GM19324 (cell line): Measurements from ENCODE around the gene NCAPG2.

Experiments
- ATAC-seq: cut with Tn5 transposase; IDR thresholded peaks from one replicate; pipeline ENCODE4 v1.9.1; 2021; ENCODE audit warnings: mild to moderate bottlenecking, moderate library complexity; ENCODE audit not compliant: unreplicated experiment, low FRiP score

NCAPG2 gene

GRCh38 chr7:158735935-158736334 lies 31.3 kb upstream of the NCAPG2 start:
- no peak for ATAC-seq

GRCh38 chr7:158734861-158735260 lies 30.3 kb upstream of the NCAPG2 start:
- ATAC-seq: no peak

DNA sequence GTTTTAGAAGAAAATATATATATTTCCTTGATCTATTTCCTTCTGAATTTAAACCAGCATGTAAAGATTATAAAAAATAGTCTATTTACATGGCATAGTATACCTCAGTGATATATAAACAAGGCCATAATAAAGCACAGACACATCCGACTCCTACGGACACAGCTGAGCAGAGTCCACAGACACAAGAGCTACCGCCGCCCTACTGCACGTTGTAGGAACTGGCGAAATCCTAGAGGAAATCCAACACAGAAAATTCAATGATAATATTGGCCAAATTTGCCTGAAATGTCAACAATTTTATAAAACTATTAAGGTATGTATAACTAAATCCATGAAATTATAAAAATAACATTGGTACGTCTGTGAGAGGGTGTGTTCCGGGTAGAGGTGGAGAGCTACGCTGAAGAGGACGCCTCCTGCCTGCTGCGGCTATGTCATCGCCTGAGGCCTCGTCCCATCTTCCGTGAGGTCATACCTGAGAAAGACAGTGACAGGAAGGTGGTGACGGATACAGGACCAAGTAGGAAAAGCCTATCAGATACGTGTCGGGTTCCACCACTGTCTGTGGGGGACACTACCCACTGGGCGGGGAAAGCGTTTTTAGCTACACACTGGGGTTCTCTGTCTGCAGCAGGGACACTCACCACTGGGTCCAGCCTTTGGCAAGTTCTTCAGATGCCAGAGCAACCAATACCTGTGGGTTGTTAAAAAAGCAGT lies 29.3 kb upstream of the NCAPG2 start:
- no peak for ATAC-seq

DNA sequence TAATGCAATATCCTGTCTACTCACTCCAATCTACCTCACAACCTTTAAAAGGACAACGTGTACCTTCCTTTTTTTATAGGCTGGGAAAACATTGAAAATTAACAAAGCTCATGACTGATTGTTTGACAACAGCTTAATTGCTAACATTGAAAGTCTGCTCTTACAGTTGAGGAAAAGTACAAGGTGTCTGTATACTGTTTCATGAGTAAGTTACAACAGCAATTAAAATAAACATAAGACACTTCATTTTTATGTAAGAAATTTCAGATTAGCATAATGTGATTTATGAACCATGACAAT lies 28.6 kb upstream of the NCAPG2 start:
- no peak for ATAC-seq

DNA sequence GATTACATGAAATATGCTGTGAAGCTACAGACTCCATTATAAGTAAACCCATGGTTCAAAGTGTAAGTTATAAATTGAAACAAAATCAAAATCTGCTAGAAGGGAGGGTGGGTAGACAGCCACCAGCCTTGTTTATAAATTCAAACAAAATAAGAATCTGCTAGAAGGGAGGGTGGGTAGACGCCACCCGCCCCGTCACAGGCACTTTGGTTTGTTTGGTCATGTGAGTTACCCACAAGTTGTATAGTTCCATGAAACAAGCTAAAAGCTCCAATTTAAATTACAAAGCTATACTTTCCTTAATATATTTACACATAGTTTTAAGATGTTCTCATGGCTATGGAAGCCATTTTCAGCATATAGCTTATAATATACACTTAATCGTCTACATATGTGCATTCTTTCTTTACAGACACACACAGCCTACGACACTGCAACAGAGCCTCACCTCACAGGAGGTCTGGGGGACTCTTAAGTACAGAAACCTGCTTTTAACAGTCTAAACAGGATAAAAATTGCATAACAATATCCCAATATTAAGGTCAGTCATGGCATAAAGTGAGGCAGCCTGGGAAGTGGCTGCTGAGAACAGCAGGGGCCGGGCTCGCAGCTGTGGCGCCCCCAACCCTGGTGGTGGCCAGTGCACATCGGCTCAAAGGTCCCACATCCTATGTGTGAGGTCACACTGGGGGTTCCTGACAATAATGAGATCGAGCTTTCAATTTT lies 28.1 kb upstream of the NCAPG2 start:
- ATAC-seq: no peak

DNA sequence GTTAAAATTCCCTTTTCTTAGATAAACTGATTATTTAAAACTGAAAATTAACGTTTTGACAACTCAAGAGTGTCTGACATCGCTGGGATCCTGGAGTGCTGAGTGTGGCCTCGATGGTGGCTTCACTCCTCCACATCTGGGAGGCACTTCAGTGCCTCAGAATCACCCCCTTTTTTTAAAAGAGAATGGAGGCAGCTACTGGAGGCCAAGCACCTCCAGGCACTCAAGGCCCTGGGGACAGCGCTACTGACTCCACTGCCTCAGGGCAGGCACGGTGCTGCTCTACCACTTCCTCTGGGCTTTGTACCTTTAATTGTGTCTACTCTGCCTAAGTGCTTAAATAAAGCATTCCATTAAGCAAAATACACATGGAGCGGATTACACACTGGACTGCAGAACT lies 27.2 kb upstream of the NCAPG2 start:
- no peak for ATAC-seq

- ATAC-seq: no peak
Observed at GRCh38 chr7:158730383-158731346, 26.1 kb upstream of the NCAPG2 start.

- no peak for ATAC-seq
Observed at GRCh38 chr7:158729646-158730382, 25.2 kb upstream of the NCAPG2 start.

DNA sequence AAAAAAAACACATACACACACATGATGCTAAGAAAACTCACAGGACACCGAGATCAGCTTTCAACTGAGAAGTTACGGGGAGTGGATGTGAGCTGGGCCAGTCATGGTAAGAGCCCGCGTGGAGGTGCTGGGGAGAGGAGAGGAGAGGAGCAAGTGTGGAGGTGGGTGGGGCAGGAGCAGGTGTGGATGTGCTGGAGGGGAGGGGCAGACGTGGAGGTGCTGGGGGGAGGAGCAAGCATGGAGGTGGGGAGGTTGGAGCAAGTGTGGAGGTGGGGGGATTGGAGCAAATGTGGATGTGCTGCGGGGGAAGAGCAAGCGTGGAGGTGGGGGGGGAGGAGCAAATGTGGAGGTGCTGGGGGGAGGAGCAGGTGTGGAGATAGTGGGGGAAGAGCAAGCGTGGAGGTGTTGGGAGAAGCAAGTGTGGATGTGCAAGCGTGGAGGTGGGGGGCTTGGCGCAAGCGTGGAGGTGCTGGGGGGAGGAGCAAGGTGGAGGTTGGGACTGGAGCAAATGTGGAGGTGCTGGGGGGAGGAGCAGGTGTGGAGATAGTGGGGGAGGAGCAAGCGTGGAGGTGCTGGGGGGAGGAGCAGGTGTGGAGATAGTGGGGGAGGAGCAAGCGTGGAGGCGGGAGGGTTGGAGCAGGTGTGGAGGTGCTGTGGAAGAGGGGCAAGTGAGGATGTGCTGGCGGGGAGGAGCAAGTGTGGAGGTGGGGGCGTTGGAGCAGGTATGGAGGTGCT lies 24.5 kb upstream of the NCAPG2 start:
- ATAC-seq: no peak

- no peak for ATAC-seq
Observed at GRCh38 chr7:158727690-158728089, 23.1 kb upstream of the NCAPG2 start.

DNA sequence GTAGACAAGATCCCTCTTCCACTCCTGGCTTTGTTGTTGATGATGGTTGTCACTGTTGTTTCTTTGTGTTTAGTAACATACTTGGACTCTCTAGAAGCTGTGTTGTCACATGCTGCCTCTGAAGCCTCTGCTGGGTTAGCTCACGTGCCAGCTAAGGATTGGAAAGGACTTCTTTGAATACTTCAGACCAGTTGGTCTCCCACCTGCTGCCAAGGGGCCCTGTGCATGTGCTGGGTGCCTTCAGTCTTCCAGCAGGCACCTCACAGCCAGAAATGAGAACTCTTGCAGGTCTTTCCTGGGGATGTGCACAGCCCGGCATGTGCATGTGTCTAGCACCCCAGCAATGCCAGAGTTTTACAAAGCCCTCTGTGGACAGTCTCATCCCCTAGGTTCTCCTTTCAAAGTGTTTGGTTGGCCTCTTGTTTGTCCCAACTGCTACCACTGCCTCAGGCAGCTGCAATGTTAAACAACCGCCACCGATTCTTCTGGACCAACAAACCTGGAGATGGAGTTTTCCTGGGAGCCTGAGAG lies 21.7 kb upstream of the NCAPG2 start:
- no peak for ATAC-seq

GRCh38 chr7:158725506-158725800 lies 20.8 kb upstream of the NCAPG2 start:
- no peak for ATAC-seq

- ATAC-seq: no peak
Observed at GRCh38 chr7:158724658-158725505, 20.3 kb upstream of the NCAPG2 start.

- ATAC-seq: no peak
Observed at GRCh38 chr7:158723714-158724385, 19.2 kb upstream of the NCAPG2 start.

DNA sequence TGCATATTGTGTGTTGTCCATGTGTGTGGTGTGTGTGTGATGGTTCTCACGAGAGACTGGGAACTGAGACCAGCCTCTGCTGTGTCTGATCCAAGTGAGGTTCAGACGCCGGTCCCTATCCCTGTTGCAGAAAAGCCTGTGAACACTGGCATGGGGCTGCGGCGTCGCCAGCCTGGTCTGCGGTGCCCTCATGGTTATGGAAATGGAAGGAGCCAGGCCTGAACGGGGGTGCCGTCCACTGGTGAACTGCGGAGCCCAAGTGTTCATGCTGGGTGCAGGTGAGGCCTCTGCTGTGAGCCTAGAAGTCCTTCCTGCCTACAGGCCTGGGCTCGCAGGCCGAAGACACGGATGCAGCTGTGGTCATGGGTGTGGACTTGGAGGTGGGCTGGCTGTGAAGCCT lies 18.7 kb upstream of the NCAPG2 start:
- no peak for ATAC-seq

GRCh38 chr7:158722574-158723237 lies 18.1 kb upstream of the NCAPG2 start:
- ATAC-seq: no peak

DNA sequence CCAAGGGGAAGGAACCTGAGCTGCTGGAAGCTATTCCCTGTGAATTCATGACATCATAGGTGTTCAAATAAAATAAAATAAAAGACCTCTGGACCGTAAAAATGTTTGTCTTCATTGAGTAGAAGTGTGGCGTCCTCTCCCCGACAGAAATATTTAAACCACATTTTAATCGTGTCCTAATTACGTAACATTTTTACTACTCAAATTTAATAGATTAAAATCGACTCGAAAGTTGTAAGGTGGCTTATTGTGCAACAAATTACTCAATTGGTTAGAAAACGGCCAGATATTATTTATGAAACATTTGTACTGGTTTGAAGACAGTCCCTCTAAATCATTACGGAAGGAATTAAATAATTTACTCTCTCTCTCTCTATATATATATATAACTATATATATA lies 15.5 kb upstream of the NCAPG2 start:
- ATAC-seq: no peak

GRCh38 chr7:158716802-158717201 lies 12.2 kb upstream of the NCAPG2 start:
- no peak for ATAC-seq
